HFFc6 (cell line): ENCODE data around the gene FGR. TPM values are rescaled to one million over a fixed set of nuclear protein-coding genes. Genes with fewer than 3 reads are reported as not detected.
A peak's percentile ranks its signal among the peaks of the same experiment; 100 is the strongest.

ENCODE experiments used
- DNase-seq: peaks from one replicate; pipeline ENCODE4 v3.0.0-alpha.2; 2018
- H3K27ac Mint-ChIP-seq: 2 replicates; pipeline ENCODE4 v1.8.0; 2020; ENCODE audit warnings: mild to moderate bottlenecking, mixed read lengths
- H3K27me3 Mint-ChIP-seq: 2 replicates; pipeline ENCODE4 v1.8.0; 2021; ENCODE audit warnings: mild to moderate bottlenecking, moderate library complexity, mixed read lengths; ENCODE audit not compliant: insufficient read depth
- H3K36me3 Mint-ChIP-seq: 2 replicates; pipeline ENCODE4 v1.8.0; 2021; ENCODE audit warnings: low read depth, mixed read lengths
- H3K4me1 Mint-ChIP-seq: 2 replicates; pipeline ENCODE4 v1.8.0; 2020; ENCODE audit warnings: low read depth, mixed read lengths
- H3K4me3 Mint-ChIP-seq: 2 replicates; pipeline ENCODE4 v1.8.0; 2020; ENCODE audit warnings: mild to moderate bottlenecking, moderate library complexity, mixed read lengths
- H3K9me3 Mint-ChIP-seq: 2 replicates; pipeline ENCODE4 v1.8.0; 2020; ENCODE audit warnings: mild to moderate bottlenecking, mixed read lengths
- CTCF ChIP-seq: fragments of 200-600 bp; sonication (generic); IDR thresholded peaks from 2 replicates; pipeline ENCODE4 v1.5.0; 2021; ENCODE audit warnings: antibody characterized with exemption, mild to moderate bottlenecking
- total RNA-seq, 6 experiments: library from RNA; stranded (reverse); fragmentation: NEBNext Ultra II Directional; extraction: Animal tissue kit (Norgen Biotek cat#: 25700); gene quantifications; 2 replicates in 1 of 6; 3 replicates in 5 of 6; pipeline ENCODE4 v1.2.3, GENCODE V29; 2021

Gene FGR
- total RNA-seq, 6 experiments from 2014 or later: not detected

GRCh38 chr1:27572679-27573426 lies 62.1 kb downstream of the FGR start:
- Mint-ChIP-seq H3K36me3 (no peaks in the 10 kb centered on the region), H3K9me3 (no peaks in the 10 kb centered on the region), H3K27me3 (peaks cover 4% of the 10 kb centered on the region), H3K4me3 (no peak overlapping the region; the same call in 1 of the 2 replicates), H3K4me1 (peaks cover 79% of the 10 kb centered on the region), H3K27ac (peak overlapping the region; percentile 72)
- no peak for DNase-seq
- no peak for TF ChIP-seq CTCF

GRCh38 chr1:27572019-27572678 lies 62.8 kb downstream of the FGR start:
- no peak overlapping the region; the same call in 1 of the 2 replicates for H3K4me3 Mint-ChIP-seq
- TF ChIP-seq CTCF: no peak

GRCh38 chr1:27571439-27572018 lies 63.5 kb downstream of the FGR start:
- DNase-seq: no peak
- Mint-ChIP-seq H3K36me3 (no peaks in the 10 kb centered on the region), H3K4me3 (no peak overlapping the region), H3K27me3 (peaks cover 3% of the 10 kb centered on the region), H3K4me1 (peaks cover 85% of the 10 kb centered on the region), H3K27ac (peak overlapping the region; percentile 69), H3K9me3 (no peaks in the 10 kb centered on the region)
- no peak for TF ChIP-seq CTCF

More at GRCh38 chr1:27572019-27572678, 62.8 kb downstream of the FGR start:
- H3K27me3 Mint-ChIP-seq: peaks cover 4% of the 10 kb centered on the region
- peaks cover 85% of the 10 kb centered on the region for H3K4me1 Mint-ChIP-seq
- H3K36me3 Mint-ChIP-seq: no peaks in the 10 kb centered on the region
- H3K27ac Mint-ChIP-seq: peak overlapping the region; percentile 72
- no peaks in the 10 kb centered on the region for H3K9me3 Mint-ChIP-seq
- DNase-seq: no peak

DNA sequence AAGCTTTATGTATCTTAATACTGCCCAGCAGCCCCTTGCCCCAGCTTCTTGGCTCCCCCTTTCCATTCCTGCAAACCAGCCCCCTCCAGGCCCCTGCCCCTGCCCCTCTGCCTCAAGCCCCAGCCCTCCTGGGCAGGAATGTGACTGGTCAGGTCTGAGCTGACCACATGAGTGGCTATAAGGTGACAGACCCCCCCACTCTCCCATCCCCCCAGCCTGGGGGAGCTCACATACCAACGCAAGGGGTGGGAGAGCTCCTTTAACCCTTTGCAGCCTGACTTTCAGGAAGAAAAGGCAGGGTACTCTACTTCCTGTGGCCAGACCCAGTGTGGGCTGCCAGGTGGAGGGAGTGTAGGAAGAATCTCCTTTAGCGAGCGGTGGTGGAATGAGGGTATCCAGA lies 64.2 kb downstream of the FGR start:
- Mint-ChIP-seq H3K27ac (no peak overlapping the region), H3K36me3 (no peaks in the 10 kb centered on the region), H3K9me3 (no peaks in the 10 kb centered on the region), H3K27me3 (peaks cover 3% of the 10 kb centered on the region), H3K4me3 (no peak overlapping the region), H3K4me1 (peaks cover 87% of the 10 kb centered on the region)
- TF ChIP-seq CTCF: no peak
- DNase-seq: no peak

DNA sequence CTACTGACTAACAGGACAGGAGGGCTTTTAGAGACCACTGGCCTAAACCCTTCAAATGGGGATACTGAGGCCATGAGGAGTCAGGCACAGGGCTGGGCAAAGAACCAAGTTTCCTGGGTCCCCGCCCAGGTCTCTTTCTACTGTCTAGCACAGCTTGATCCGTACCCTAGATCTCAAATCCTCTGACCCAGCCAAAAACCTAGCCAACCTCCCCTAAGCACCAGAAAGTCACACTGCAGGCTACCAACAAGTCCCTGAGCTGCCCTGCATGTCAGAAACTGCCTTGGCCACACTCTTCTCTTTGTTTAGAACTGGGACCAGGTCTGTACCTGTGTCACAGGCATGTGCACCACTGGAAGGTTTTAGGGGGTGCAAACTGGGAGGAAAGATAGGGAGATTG lies 64.6 kb downstream of the FGR start:
- no peak for TF ChIP-seq CTCF
- H3K9me3 Mint-ChIP-seq: no peaks in the 10 kb centered on the region
- peak overlapping the region; percentile 18; the same call in 1 of the 2 replicates for H3K27ac Mint-ChIP-seq
- DNase-seq: no peak
- peaks cover 3% of the 10 kb centered on the region for H3K27me3 Mint-ChIP-seq
- H3K36me3 Mint-ChIP-seq: no peaks in the 10 kb centered on the region
- H3K4me1 Mint-ChIP-seq: peaks cover 91% of the 10 kb centered on the region
- no peak overlapping the region for H3K4me3 Mint-ChIP-seq
